B cell (primary cell): ENCODE measurements around the gene ADAM12. TPM values are rescaled to one million over a fixed set of nuclear protein-coding genes. Genes with fewer than 3 reads are reported as not detected.

Source experiments
- ATAC-seq: fragments of 200-7000 bp; cut with Tn5 transposase; one replicate; pipeline ENCODE4 v1.10.0; 2021; ENCODE audit warnings: low read depth, mild to moderate bottlenecking, moderate number of reproducible peaks, moderate library complexity
- CTCF ChIA-PET: fragments of 350-600 bp; sonication (Branson Sonifier 250); formaldehyde crosslinking; loops from one replicate; lab custom pipeline; 2021; ENCODE audit warnings: antibody characterized with exemption, inconsistent platforms; lab: Charles Lee
- POLR2A ChIA-PET: fragments of 350-600 bp; sonication (Branson Sonifier 250); formaldehyde crosslinking; loops from one replicate; lab custom pipeline; 2021; ENCODE audit warnings: antibody characterized with exemption; lab: Charles Lee
- DNase-seq: peaks from one replicate; pipeline ENCODE4 v3.0.0; 2013
- H2AFZ ChIP-seq: 2 replicates; pipeline ENCODE4 v1.6.1; 2012; ENCODE audit warnings: mild to moderate bottlenecking, low read depth, low read length; ENCODE audit not compliant: insufficient read depth, poor library complexity, severe bottlenecking
- H3K27ac ChIP-seq, 2 donors: 1 replicate in 1 of 2; 2 replicates in 1 of 2; pipeline ENCODE4 v1.5.1; 2012 to 2013; ENCODE audit warnings: low read length in 2 of 2, mild to moderate bottlenecking in 2 of 2, moderate library complexity in 1 of 2
- H3K27me3 ChIP-seq, 4 experiments: fragments of 200-600 bp in 1 of 4; sonication (generic) in 1 of 4; replicated peaks in 1 of 4; 1 replicate in 2 of 4; 2 replicates in 2 of 4; pipeline versions ENCODE4 v1.6.1 to v1.7.0; 2013 to 2016; ENCODE audit warnings: low read length in 3 of 4, mild to moderate bottlenecking in 2 of 4, mixed read lengths in 1 of 4, moderate library complexity in 1 of 4; ENCODE audit not compliant: insufficient read depth in 4 of 4, control insufficient read depth in 3 of 4; ENCODE audit errors: control extremely low read depth in 1 of 4
- H3K36me3 ChIP-seq, 2 experiments: replicated peaks in 1 of 2; 1 replicate in 1 of 2; 2 replicates in 1 of 2; pipeline versions ENCODE4 v1.6.1 to v1.7.1; 2013; ENCODE audit warnings: low read length in 1 of 2; ENCODE audit not compliant: insufficient read depth in 2 of 2, control insufficient read depth in 1 of 2; ENCODE audit errors: control extremely low read depth in 1 of 2, extremely low read depth in 1 of 2
- H3K4me1 ChIP-seq, 2 donors: fragments of 200-600 bp in 1 of 2; sonication (generic) in 1 of 2; 1 replicate in 1 of 2; 2 replicates in 1 of 2; pipeline versions ENCODE4 v1.5.1 to v1.6.1; 2013 to 2017; ENCODE audit warnings: low read length in 2 of 2; ENCODE audit not compliant: control insufficient read depth in 2 of 2, insufficient read depth in 2 of 2
- H3K4me2 ChIP-seq: replicated peaks from 2 replicates; pipeline ENCODE3; 2012; ENCODE audit warnings: mild to moderate bottlenecking, low read depth, low read length; ENCODE audit not compliant: poor library complexity, severe bottlenecking
- H3K4me3 ChIP-seq, 5 experiments: fragments of 200-600 bp in 1 of 5; sonication (generic) in 1 of 5; 1 replicate in 3 of 5; 2 replicates in 2 of 5; pipeline versions ENCODE4 v1.5.1 to v1.7.0; 2011 to 2016; ENCODE audit warnings: low read length in 4 of 5, mild to moderate bottlenecking in 4 of 5, low read depth in 2 of 5, control low read depth in 1 of 5, moderate library complexity in 1 of 5; ENCODE audit not compliant: insufficient read depth in 1 of 5; ENCODE audit errors: control extremely low read depth in 1 of 5, extremely low read depth in 1 of 5
- H3K79me2 ChIP-seq: fragments of 200-600 bp; sonication (generic); one replicate; pipeline ENCODE4 v1.6.0; 2016; ENCODE audit warnings: low read length; ENCODE audit not compliant: control insufficient read depth, insufficient read depth
- H3K9ac ChIP-seq: fragments of 200-600 bp; sonication (generic); 2 replicates; pipeline ENCODE4 v1.6.1; 2017; ENCODE audit warnings: mild to moderate bottlenecking, low read length, moderate library complexity
- H3K9me3 ChIP-seq, 3 donors: one replicate each; pipeline versions ENCODE4 v1.6.1 to v1.7.1; 2013; ENCODE audit warnings: low read length in 2 of 3; ENCODE audit not compliant: control insufficient read depth in 2 of 3, insufficient read depth in 1 of 3; ENCODE audit errors: control extremely low read depth in 1 of 3
- H4K20me1 ChIP-seq: 2 replicates; pipeline ENCODE4 v1.6.0; 2012; ENCODE audit warnings: mild to moderate bottlenecking, low read length; ENCODE audit not compliant: insufficient read depth, control insufficient read depth, poor library complexity, severe bottlenecking
- H3K27ac Mint-ChIP-seq: one replicate; pipeline ENCODE4 v1.8.0; 2021; ENCODE audit warnings: mixed read lengths
- H3K27me3 Mint-ChIP-seq: one replicate; pipeline ENCODE4 v1.8.0; 2021; ENCODE audit warnings: mixed read lengths
- H3K4me1 Mint-ChIP-seq: one replicate; pipeline ENCODE4 v1.8.0; 2021; ENCODE audit warnings: mixed read lengths
- H3K4me3 Mint-ChIP-seq: one replicate; pipeline ENCODE4 v1.8.0; 2021; ENCODE audit warnings: mixed read lengths
- H3K9me3 Mint-ChIP-seq: one replicate; pipeline ENCODE4 v1.8.0; 2022; ENCODE audit warnings: mixed read lengths; ENCODE audit not compliant: insufficient read depth
- CTCF ChIP-seq: fragments of 200-600 bp; IDR thresholded peaks from one replicate; pipeline ENCODE4 v1.8.0; 2022; ENCODE audit warnings: antibody characterized with exemption, mild to moderate bottlenecking
- EZH2 ChIP-seq: IDR thresholded peaks from 2 replicates; pipeline ENCODE4 v1.6.1; 2012; ENCODE audit warnings: borderline replicate concordance, low read depth, mild to moderate bottlenecking, moderate library complexity, low read length; ENCODE audit not compliant: insufficient read depth, poor library complexity, severe bottlenecking
- WGBS: methylation state at CpG from one replicate; pipeline ENCODE4 v1.1.5; 2013; ENCODE audit warnings: missing lambda C conversion rate; ENCODE audit not compliant: insufficient coverage; 5-methylcytosine and 5-hydroxymethylcytosine counted together
- intact Hi-C: fragments of 100-400 bp; cut with micrococcal nuclease; formaldehyde crosslinking; loops from one replicate; pipeline ENCODE4 v1.10.0; 2022
- polyA plus RNA-seq: library from polyadenylated mRNA; depleted of rRNA; stranded (reverse); fragments of >200 nt; gene quantifications from 2 replicates; pipeline ENCODE4 v1.2.3, GENCODE V29; 2012
- total RNA-seq, 2 donors: library from RNA; stranded (reverse); fragments of 120-200 nt in 1 of 2; gene quantifications; 1 replicate in 1 of 2; 2 replicates in 1 of 2; pipeline versions ENCODE4 v1.2.3 to v1.2.4, GENCODE V29; 2013 to 2022

Gene ADAM12
- total and polyA plus RNA-seq, 2 donors (not counting 1 experiment from before 2014, with no cell fraction given), result 0.01 to 0.22 TPM

- no peak overlapping the region for H2AFZ ChIP-seq
- H3K4me3 Mint-ChIP-seq, result no peak overlapping the region
- H3K27ac Mint-ChIP-seq, result no peak overlapping the region
- H3K27me3 ChIP-seq, result peaks cover 0 to 3% (median 0%) of the 10 kb centered on the region in 4 experiments
- DNase-seq (no peak), ATAC-seq (no peak)
- CTCF ChIA-PET, result no interaction called here
- H3K4me2 ChIP-seq, result no peak overlapping the region
- 100% methylated on average over 2 of the region's 2 CpGs for WGBS
- no peak overlapping the region for H3K4me3 ChIP-seq
- H3K4me1 Mint-ChIP-seq, result peaks cover 2% of the 10 kb centered on the region
- POLR2A ChIA-PET, result no interaction called here
- H3K79me2 ChIP-seq, result no peaks in the 10 kb centered on the region
- no peak overlapping the region for H3K9ac ChIP-seq
- H3K4me1 ChIP-seq, result no peaks in the 10 kb centered on the region
- H3K9me3 Mint-ChIP-seq, result no peaks in the 10 kb centered on the region
- H4K20me1 ChIP-seq, result no peaks in the 10 kb centered on the region
- no peak overlapping the region for H3K27ac ChIP-seq
- intact Hi-C loops, result no loop called here
- no peaks in the 10 kb centered on the region for H3K36me3 ChIP-seq
- no peaks in the 10 kb centered on the region for H3K27me3 Mint-ChIP-seq
- TF ChIP-seq CTCF, result no peak
- TF ChIP-seq EZH2, result no peak
- H3K9me3 ChIP-seq, result peaks cover 0 to 10% (median 0%) of the 10 kb centered on the region in 3 donors
Measured at GRCh38 chr10:125990974-125991373, 397.3 kb downstream of the ADAM12 start.

- POLR2A ChIA-PET, result no interaction called here
- WGBS, result 96% methylated on average over 4 of the region's 5 CpGs
- ATAC-seq, result no peak
- Histone ChIP-seq H3K36me3 (no peaks in the 10 kb centered on the region), H3K9me3 (peaks cover 0 to 10% (median 0%) of the 10 kb centered on the region in 3 donors), H2AFZ (no peak overlapping the region), H3K27ac (no peak overlapping the region), H3K4me2 (no peak overlapping the region), H3K79me2 (no peaks in the 10 kb centered on the region), H3K9ac (no peak overlapping the region), H4K20me1 (no peaks in the 10 kb centered on the region), H3K4me3 (no peak overlapping the region), H3K27me3 (no peaks in the 10 kb centered on the region), H3K4me1 (no peaks in the 10 kb centered on the region)
- no peaks in the 10 kb centered on the region for H3K27me3 Mint-ChIP-seq
- TF ChIP-seq EZH2 (no peak), CTCF (no peak)
- peaks cover 3% of the 10 kb centered on the region for H3K4me1 Mint-ChIP-seq
- H3K27ac Mint-ChIP-seq, result no peak overlapping the region
- H3K9me3 Mint-ChIP-seq, result no peaks in the 10 kb centered on the region
- intact Hi-C loops, result no loop called here
- no peak for DNase-seq
- CTCF ChIA-PET, result no interaction called here
- H3K4me3 Mint-ChIP-seq, result no peak overlapping the region
Measured at GRCh38 chr10:125989791-125990190, 398.5 kb downstream of the ADAM12 start.
